GM12878 (cell line): ENCODE measurements around the gene NR2E3. TPM values are rescaled to one million over a fixed set of nuclear protein-coding genes. Genes with fewer than 3 reads are reported as not detected.

Experiments used
- ATAC-seq: fragments of 200-7000 bp; cut with Tn5 transposase; 3 replicates; pipeline ENCODE4 v1.9.1; 2020; ENCODE audit warnings: mild to moderate bottlenecking, moderate library complexity
- BruUV-seq: library from RNA; stranded (reverse); fragments of 400-500 nt; replicated peaks from 2 replicates; lab custom pipeline; 2021; lab: Mats Ljungman, UMichigan
- CTCF ChIA-PET: fragments of 300-600 bp; sonication (Branson Sonifier 250); formaldehyde crosslinking; extraction: SDS; loops from one replicate; lab custom pipeline; 2021; ENCODE audit warnings: inconsistent platforms; lab: Yijun Ruan, JAX
- POLR2A ChIA-PET: fragments of 350-600 bp; formaldehyde crosslinking; extraction: SDS; loops from one replicate; lab custom pipeline; 2021; ENCODE audit warnings: inconsistent platforms; lab: Charles Lee
- RAD21 ChIA-PET: fragments of 300-600 bp; sonication (Branson Sonifier 250); formaldehyde crosslinking; loops from one replicate; lab custom pipeline; 2023; ENCODE audit warnings: antibody characterized with exemption; ENCODE audit not compliant: unreplicated experiment; lab: Charles Lee
- SMC1A ChIA-PET: fragments of 300-600 bp; sonication (Branson Sonifier 250); formaldehyde crosslinking; loops from one replicate; lab custom pipeline; 2023; ENCODE audit not compliant: unreplicated experiment, uncharacterized antibody; lab: Charles Lee
- DNase-seq: peaks from one replicate; pipeline ENCODE4 v3.0.0-alpha.2; 2011; ENCODE audit warnings: low read depth, low spot score
- FAIRE-seq: peaks from 3 replicates; lab custom pipeline; 2011; peaks lifted over from hg19 to GRCh38; lab: Jason Lieb, UNC
- H2AFZ ChIP-seq: 2 replicates; pipeline ENCODE4 v1.6.0; 2011; ENCODE audit warnings: low read depth, low read length, control low read depth; ENCODE audit not compliant: control insufficient read depth
- H3K27ac ChIP-seq: 2 replicates; pipeline ENCODE4 v1.5.1; 2011; ENCODE audit warnings: control low read depth; ENCODE audit not compliant: control insufficient read depth, insufficient read depth
- H3K27me3 ChIP-seq, 2 experiments: replicated peaks in 1 of 2; 2 replicates each; pipeline versions ENCODE4 v1.6.0 to v1.6.1; 2011; ENCODE audit warnings: low read length in 1 of 2; ENCODE audit not compliant: control insufficient read depth in 2 of 2, insufficient read depth in 2 of 2
- H3K36me3 ChIP-seq, 2 experiments: 2 replicates each; pipeline ENCODE4 v1.5.1; 2011; ENCODE audit warnings: low read length in 1 of 2; ENCODE audit not compliant: control insufficient read depth in 2 of 2, insufficient read depth in 2 of 2
- H3K4me1 ChIP-seq: 2 replicates; pipeline ENCODE4 v1.6.1; 2011; ENCODE audit warnings: mild to moderate bottlenecking, low read length, moderate library complexity, mixed read lengths; ENCODE audit not compliant: control insufficient read depth, insufficient read depth
- H3K4me2 ChIP-seq: 2 replicates; pipeline ENCODE4 v1.6.0; 2011; ENCODE audit warnings: control low read depth; ENCODE audit not compliant: control insufficient read depth, insufficient read depth
- H3K4me3 ChIP-seq: fragments of 200-600 bp; sonication (generic); 2 replicates; pipeline ENCODE4 v1.5.1; 2016
- H3K79me2 ChIP-seq: 2 replicates; pipeline ENCODE4 v1.6.0; 2011; ENCODE audit warnings: low read length; ENCODE audit not compliant: control insufficient read depth, insufficient read depth
- H3K9ac ChIP-seq: 2 replicates; pipeline ENCODE4 v1.8.0; 2011; ENCODE audit warnings: low read length, control low read depth, mixed read lengths; ENCODE audit not compliant: control insufficient read depth, insufficient read depth
- H3K9me3 ChIP-seq: replicated peaks from 3 replicates; pipeline ENCODE4 v1.5.1; 2011; ENCODE audit warnings: mild to moderate bottlenecking, low read length; ENCODE audit not compliant: control insufficient read depth, insufficient read depth
- H4K20me1 ChIP-seq: 2 replicates; pipeline ENCODE4 v1.6.0; 2011; ENCODE audit not compliant: control insufficient read depth, insufficient read depth
- BCL11A ChIP-seq: IDR thresholded peaks from 2 replicates; pipeline ENCODE4 v1.6.1; 2011; ENCODE audit warnings: low read depth, low read length
- BHLHE40 ChIP-seq, 2 experiments: fragments of 450-650 bp in 1 of 2; IDR thresholded peaks; 2 replicates each; pipeline ENCODE4 v1.6.1; 2011 to 2017; ENCODE audit warnings: low read depth in 2 of 2, borderline replicate concordance in 1 of 2, improper control_type of control experiment in 1 of 2, low read length in 1 of 2, mild to moderate bottlenecking in 1 of 2
- CHD1 ChIP-seq: IDR thresholded peaks from 2 replicates; pipeline ENCODE4 v1.6.1; 2012; ENCODE audit warnings: low read depth, low read length, improper control_type of control experiment
- ETV6 ChIP-seq, 2 experiments: fragments of 450-650 bp in 1 of 2; IDR thresholded peaks in 1 of 2; conservative IDR thresholded peaks in 1 of 2; 2 replicates each; pipeline ENCODE4 v1.6.1; 2014; ENCODE audit warnings: antibody characterized with exemption in 1 of 2, borderline replicate concordance in 1 of 2, low read depth in 1 of 2, mild to moderate bottlenecking in 1 of 2, moderate library complexity in 1 of 2
- IRF4 ChIP-seq: IDR thresholded peaks from 2 replicates; pipeline ENCODE4 v1.6.1; 2011; ENCODE audit warnings: low read depth, low read length
- KDM1A ChIP-seq: fragments of 200-600 bp; sonication (generic); IDR thresholded peaks from 2 replicates; pipeline ENCODE4 v1.6.1; 2016; ENCODE audit warnings: borderline replicate concordance
- NFXL1 ChIP-seq: fragments of 450-650 bp; IDR thresholded peaks from 2 replicates; pipeline ENCODE4 v1.6.1; 2017; ENCODE audit warnings: antibody characterized with exemption, mild to moderate bottlenecking, borderline replicate concordance
- NR2C2 ChIP-seq: IDR thresholded peaks from 2 replicates; pipeline ENCODE4 v1.6.1; 2011; ENCODE audit warnings: borderline replicate concordance, low read depth; ENCODE audit not compliant: control insufficient read depth, insufficient read length
- PAX8 ChIP-seq: fragments of 450-650 bp; IDR thresholded peaks from 2 replicates; pipeline ENCODE4 v1.6.1; 2017; ENCODE audit warnings: mild to moderate bottlenecking, moderate library complexity
- TCF12 ChIP-seq: IDR thresholded peaks from 2 replicates; pipeline ENCODE4 v1.6.1; 2011; ENCODE audit warnings: low read depth, mild to moderate bottlenecking, low read length
- ZNF207 ChIP-seq: fragments of 450-650 bp; IDR thresholded peaks from 2 replicates; pipeline ENCODE4 v1.6.1; 2014; ENCODE audit warnings: antibody characterized with exemption, mild to moderate bottlenecking, borderline replicate concordance
- WGBS: methylation state at CpG from one replicate; pipeline ENCODE4 v1.1.6; 2016; ENCODE audit warnings: low lambda C conversion rate; ENCODE audit not compliant: insufficient replicate concordance, insufficient coverage; ENCODE audit errors: missing lambda C conversion rate; 5-methylcytosine and 5-hydroxymethylcytosine counted together
- in situ Hi-C: fragments of 300-500 bp; cut with MboI; formaldehyde crosslinking; loops from 9 replicates; pipeline ENCODE4 v1.14.3; 2018; ENCODE audit warnings: mixed read lengths
- intact Hi-C: fragments of 100-400 bp; cut with micrococcal nuclease; formaldehyde crosslinking; loops from one replicate; pipeline ENCODE4 v1.14.2; 2022; ENCODE audit not compliant: unreplicated experiment
- polyA plus RNA-seq, 11 experiments: library from polyadenylated mRNA; depleted of rRNA in 4 of 11; unstranded in 6 of 11; stranded (reverse) in 5 of 11; fragments of >200 nt; fragmentation: Nextera tagmentation in 4 of 11; fragmentation: Illumina TruSeq in 1 of 11; extraction: Ambion mirVana in 4 of 11; extraction: Trizol in 1 of 11; gene quantifications; 1 replicate in 1 of 11; 2 replicates in 10 of 11; pipeline versions ENCODE4 v1.2.1 to v1.2.3, GENCODE V29; 2011 to 2016; ENCODE audit warnings: inconsistent platforms in 2 of 11, missing spikeins in 2 of 11, low read depth in 1 of 11
- total RNA-seq, 4 experiments: library from RNA; depleted of rRNA in 3 of 4; stranded (reverse); fragments of >200 nt in 3 of 4; fragmentation: Illumina TruSeq in 1 of 4; extraction: Trizol in 1 of 4; gene quantifications; 2 replicates each; pipeline versions ENCODE4 v1.2.1 to v1.2.3, GENCODE V29; 2013 to 2021

NR2E3 gene
- total and polyA plus RNA-seq, 10 of the 15 experiments (the other 5 are each of a cell fraction or from before 2014, with no cell fraction given) = 0.05 to 0.11 (median 0.11) TPM; not detected in 7

DNA sequence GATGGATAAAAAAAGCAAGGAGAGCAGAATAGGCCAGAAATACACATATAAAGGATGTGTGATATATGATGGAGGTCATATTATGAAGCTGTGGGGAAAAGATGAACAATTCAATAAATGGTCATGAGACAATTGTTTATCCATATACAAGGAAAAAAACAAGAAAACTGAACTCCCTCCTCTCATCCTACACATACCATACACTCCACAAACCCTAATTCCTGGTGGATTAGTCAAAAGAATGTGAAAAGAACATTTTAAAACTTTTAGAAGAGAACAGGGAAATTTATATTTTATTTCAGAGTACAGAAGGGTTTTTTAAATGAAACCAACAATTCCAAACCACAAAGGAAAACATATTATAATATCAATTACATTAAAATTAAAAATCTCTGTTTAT, 34.5 kb upstream of the NR2E3 start:
- H3K36me3 ChIP-seq = no peaks in the 10 kb centered on the region
- RAD21 ChIA-PET = no interaction called here
- ATAC-seq = no peak
- intact Hi-C loops (no loop called here), in situ Hi-C loops (no loop called here)
- H3K79me2 ChIP-seq = no peaks in the 10 kb centered on the region
- CTCF ChIA-PET = interaction anchor here (0.9 to 1.1 kb wide), 3 partner anchors 22 to 380 kb away, joined by 3 to 5 read pairs (median 4); no protein-coding TSS in a partner anchor
- H3K4me3 ChIP-seq = no peak overlapping the region
- H3K9me3 ChIP-seq = no peaks in the 10 kb centered on the region
- no peak overlapping the region for H3K9ac ChIP-seq
- TF ChIP-seq ETV6 (conservative IDR thresholded peaks at IDR 0.05 in 1 of 2, IDR thresholded peaks at IDR 0.05 in 1 of 2; ENCODE audit: borderline replicate concordance in 1 of 2, low read depth in 1 of 2) = no peak
- no peak for TF ChIP-seq IRF4
- no peak for TF ChIP-seq CHD1
- no peak for TF ChIP-seq KDM1A
- no peak for TF ChIP-seq BCL11A
- no peak for TF ChIP-seq NFXL1
- TF ChIP-seq TCF12 = no peak
- no peak for TF ChIP-seq PAX8
- TF ChIP-seq, all 136 proteins: peak for 0
- H4K20me1 ChIP-seq = no peaks in the 10 kb centered on the region
- H2AFZ ChIP-seq = no peak overlapping the region
- POLR2A ChIA-PET = no interaction called here
- H3K27ac ChIP-seq = no peak overlapping the region
- DNase-seq (no peak), FAIRE-seq (no peak)
- H3K4me2 ChIP-seq = no peak overlapping the region
- SMC1A ChIA-PET = interaction anchor here (0.9 kb wide), 1 partner anchor 380 kb away, joined by 4 read pairs; no protein-coding TSS in a partner anchor
- H3K27me3 ChIP-seq = no peaks in the 10 kb centered on the region
- peaks cover 8% of the 10 kb centered on the region for H3K4me1 ChIP-seq
- BruUV-seq = no TSS peak

- Histone ChIP-seq H3K36me3 (no peaks in the 10 kb centered on the region), H3K27ac (no peak overlapping the region), H2AFZ (no peak overlapping the region), H3K27me3 (no peaks in the 10 kb centered on the region), H3K4me3 (no peak overlapping the region), H3K9me3 (no peaks in the 10 kb centered on the region), H3K4me1 (peaks cover 11% of the 10 kb centered on the region)
- ChIA-PET SMC1A (interaction anchor here (0.9 kb wide), 1 partner anchor 379 kb away, joined by 4 read pairs; no protein-coding TSS in a partner anchor), RAD21 (no interaction called here)
- no TSS peak for BruUV-seq
- ATAC-seq (no peak), FAIRE-seq (no peak), DNase-seq (no peak)
- intact Hi-C loops = no loop called here
- TF ChIP-seq ZNF207 = no peak
- no peak for TF ChIP-seq BHLHE40 (IDR thresholded peaks at IDR 0.05; ENCODE audit: borderline replicate concordance in 1 of 2, low read depth in 2 of 2, low read length in 1 of 2)
- no peak for TF ChIP-seq NR2C2
- TF ChIP-seq, all 136 proteins: peak for 0
- 20% methylated on average over 3 of the region's 3 CpGs for WGBS
- CTCF ChIA-PET = interaction anchor here (0.9 to 1.1 kb wide), 2 partner anchors 25 to 380 kb away, joined by 4 to 5 read pairs; no protein-coding TSS in a partner anchor
- POLR2A ChIA-PET = no interaction called here
- no peak overlapping the region for H3K9ac ChIP-seq
- in situ Hi-C loops = no loop called here
- no peaks in the 10 kb centered on the region for H3K79me2 ChIP-seq
- no peaks in the 10 kb centered on the region for H4K20me1 ChIP-seq
- H3K4me2 ChIP-seq = no peak overlapping the region
These were observed 34.0 kb upstream of the NR2E3 start for GRCh38 chr15:71776304-71776703.
